CD4-positive, alpha-beta T cell (primary cell): Measurements from ENCODE around the gene SUFU. TPM values are rescaled to one million over a fixed set of nuclear protein-coding genes. Genes with fewer than 3 reads are reported as not detected.

Experiments used
- ATAC-seq: fragments of 200-7000 bp; cut with Tn5 transposase; one replicate; pipeline ENCODE4 v1.10.0; 2022; ENCODE audit warnings: mild to moderate bottlenecking; ENCODE audit not compliant: poor library complexity
- CTCF ChIA-PET: fragments of 350-600 bp; sonication (Branson Sonifier 250); formaldehyde crosslinking; loops from one replicate; lab custom pipeline; 2021; ENCODE audit warnings: antibody characterized with exemption, inconsistent platforms; lab: Charles Lee
- POLR2A ChIA-PET: fragments of 350-600 bp; sonication (Branson Sonifier 250); formaldehyde crosslinking; loops from one replicate; lab custom pipeline; 2021; ENCODE audit warnings: antibody characterized with exemption, inconsistent platforms; lab: Charles Lee
- DNase-seq, 14 experiments: peaks; one replicate each; pipeline ENCODE4 v3.0.0-alpha.2; 2013 to 2020; ENCODE audit warnings: mixed read lengths in 2 of 14
- H3K27ac ChIP-seq, 2 donors: one replicate each; pipeline versions ENCODE4 v1.5.1 to v1.7.0; 2013; ENCODE audit warnings: low read length in 2 of 2, low read depth in 1 of 2, mild to moderate bottlenecking in 1 of 2
- H3K27me3 ChIP-seq, 2 experiments: 1 replicate in 1 of 2; 2 replicates in 1 of 2; pipeline versions ENCODE4 v1.6.1 to v1.7.0; 2013; ENCODE audit warnings: low read length in 2 of 2, control low read depth in 1 of 2, mild to moderate bottlenecking in 1 of 2, moderate library complexity in 1 of 2; ENCODE audit not compliant: insufficient read depth in 2 of 2, control insufficient read depth in 1 of 2
- H3K36me3 ChIP-seq: one replicate; pipeline ENCODE4 v1.6.1; 2013; ENCODE audit warnings: low read length, control low read depth; ENCODE audit not compliant: insufficient read depth
- H3K4me1 ChIP-seq: one replicate; pipeline ENCODE4 v1.6.1; 2013; ENCODE audit warnings: low read length, control low read depth; ENCODE audit not compliant: insufficient read depth
- H3K4me3 ChIP-seq: one replicate; pipeline ENCODE4 v1.5.1; 2013; ENCODE audit warnings: mild to moderate bottlenecking, low read length, moderate library complexity
- H3K9me3 ChIP-seq, 2 experiments: 1 replicate in 1 of 2; 2 replicates in 1 of 2; pipeline versions ENCODE4 v1.6.1 to v1.7.0; 2013; ENCODE audit warnings: low read length in 2 of 2, mild to moderate bottlenecking in 2 of 2, control low read depth in 1 of 2, moderate library complexity in 1 of 2; ENCODE audit not compliant: control insufficient read depth in 1 of 2, insufficient read depth in 1 of 2
- H3K27ac Mint-ChIP-seq: one replicate; pipeline ENCODE4 v1.8.0; 2020; ENCODE audit warnings: mixed read lengths
- H3K27me3 Mint-ChIP-seq: one replicate; pipeline ENCODE4 v1.8.0; 2021; ENCODE audit warnings: mixed read lengths
- H3K36me3 Mint-ChIP-seq: one replicate; pipeline ENCODE4 v1.8.0; 2021; ENCODE audit warnings: low read depth, mixed read lengths
- H3K4me1 Mint-ChIP-seq: one replicate; pipeline ENCODE4 v1.8.0; 2021; ENCODE audit warnings: low read depth, mixed read lengths
- H3K4me3 Mint-ChIP-seq: one replicate; pipeline ENCODE4 v1.8.0; 2020; ENCODE audit warnings: mild to moderate bottlenecking, mixed read lengths
- H3K9me3 Mint-ChIP-seq: one replicate; pipeline ENCODE4 v1.8.0; 2020; ENCODE audit warnings: mixed read lengths
- intact Hi-C, 2 experiments: fragments of 100-400 bp; cut with DNase I in 1 of 2; cut with micrococcal nuclease in 1 of 2; formaldehyde crosslinking; loops; one replicate each; pipeline versions ENCODE4 v1.15.1 to v1.9.0; 2023 to 2025; cut with DNase I, micrococcal nuclease
- total RNA-seq, 174 experiments: library from RNA in 2 of 174; stranded (reverse) in 2 of 174; gene quantifications; one replicate each; pipeline ENCODE4 v1.2.3 and lab custom pipeline; 2021 to 2026
- TF ChIP-seq, protein P1 (sequence below): fragments of 200-600 bp; IDR thresholded peaks from one replicate; pipeline ENCODE4 v1.8.0; 2022; ENCODE audit warnings: antibody characterized with exemption, mild to moderate bottlenecking

SUFU gene
- total RNA-seq, 2 experiments from 2014 or later: 6.7 to 7.3 TPM

DNA sequence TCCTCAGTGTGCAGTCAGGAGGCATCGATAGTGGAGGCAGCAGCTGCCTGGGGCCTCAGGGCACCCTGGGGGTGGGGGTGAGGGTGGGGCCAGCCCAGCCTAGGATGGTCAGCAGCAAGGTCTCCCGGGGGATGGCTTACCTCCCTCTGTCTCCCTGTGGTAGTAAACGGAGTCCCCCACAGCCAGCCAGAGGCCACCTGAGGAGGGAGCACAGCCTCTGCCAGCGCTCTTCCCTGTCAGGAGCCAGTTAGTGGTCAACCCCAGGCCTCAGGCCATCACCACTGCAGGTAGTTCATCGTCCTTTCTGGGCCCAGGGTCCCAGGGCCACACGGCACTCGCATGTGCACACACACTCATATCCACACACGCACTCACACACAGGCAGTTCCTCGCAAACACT is 23.4 kb upstream of the SUFU start:
- Mint-ChIP-seq H3K9me3 (no peaks in the 10 kb centered on the region), H3K27me3 (no peaks in the 10 kb centered on the region)

DNA sequence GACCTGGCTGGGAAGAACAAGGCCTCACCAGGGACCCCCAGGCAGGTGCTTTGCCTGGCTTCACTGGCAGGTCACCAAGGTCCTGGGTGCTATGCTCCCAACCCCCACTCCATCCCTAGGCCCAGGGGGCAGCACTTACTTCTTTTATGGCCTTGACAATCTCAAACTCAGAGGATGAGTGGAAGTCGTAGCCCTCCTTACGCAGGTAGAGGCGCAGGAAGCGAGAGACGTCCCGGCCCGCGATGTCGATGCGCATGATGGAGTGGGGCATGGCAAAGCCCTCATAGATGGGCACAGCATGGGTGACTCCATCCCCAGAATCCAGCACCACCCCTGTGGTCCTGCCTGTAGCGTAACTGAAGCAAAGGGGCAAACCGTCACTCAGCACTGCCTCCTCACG is 19.8 kb upstream of the SUFU start:
- ChIA-PET CTCF (no interaction called here), POLR2A (no interaction called here)
- Mint-ChIP-seq H3K4me3 (no peak overlapping the region), H3K4me1 (peaks cover 5% of the 10 kb centered on the region), H3K27me3 (no peaks in the 10 kb centered on the region), H3K27ac (no peak overlapping the region), H3K9me3 (no peaks in the 10 kb centered on the region), H3K36me3 (peaks cover 97% of the 10 kb centered on the region)
- TF ChIP-seq, protein P1, sequence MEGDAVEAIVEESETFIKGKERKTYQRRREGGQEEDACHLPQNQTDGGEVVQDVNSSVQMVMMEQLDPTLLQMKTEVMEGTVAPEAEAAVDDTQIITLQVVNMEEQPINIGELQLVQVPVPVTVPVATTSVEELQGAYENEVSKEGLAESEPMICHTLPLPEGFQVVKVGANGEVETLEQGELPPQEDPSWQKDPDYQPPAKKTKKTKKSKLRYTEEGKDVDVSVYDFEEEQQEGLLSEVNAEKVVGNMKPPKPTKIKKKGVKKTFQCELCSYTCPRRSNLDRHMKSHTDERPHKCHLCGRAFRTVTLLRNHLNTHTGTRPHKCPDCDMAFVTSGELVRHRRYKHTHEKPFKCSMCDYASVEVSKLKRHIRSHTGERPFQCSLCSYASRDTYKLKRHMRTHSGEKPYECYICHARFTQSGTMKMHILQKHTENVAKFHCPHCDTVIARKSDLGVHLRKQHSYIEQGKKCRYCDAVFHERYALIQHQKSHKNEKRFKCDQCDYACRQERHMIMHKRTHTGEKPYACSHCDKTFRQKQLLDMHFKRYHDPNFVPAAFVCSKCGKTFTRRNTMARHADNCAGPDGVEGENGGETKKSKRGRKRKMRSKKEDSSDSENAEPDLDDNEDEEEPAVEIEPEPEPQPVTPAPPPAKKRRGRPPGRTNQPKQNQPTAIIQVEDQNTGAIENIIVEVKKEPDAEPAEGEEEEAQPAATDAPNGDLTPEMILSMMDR: no peak
- DNase-seq (no peak), ATAC-seq (no peak)
- intact Hi-C loops: no loop called here
- peaks cover 97% of the 10 kb centered on the region for H3K36me3 ChIP-seq
- no peaks in the 10 kb centered on the region for H3K9me3 ChIP-seq
- H3K4me1 ChIP-seq: peaks cover 3% of the 10 kb centered on the region
- H3K27me3 ChIP-seq: no peaks in the 10 kb centered on the region
- H3K4me3 ChIP-seq: no peak overlapping the region
- no peak overlapping the region for H3K27ac ChIP-seq

More for the DNA sequence above, 23.4 kb upstream of the SUFU start:
- ChIA-PET POLR2A (no interaction called here), CTCF (interaction anchor here (2.3 to 2.5 kb wide), 2 partner anchors 86 to 95 kb away, joined by 10 to 17 read pairs; partner anchors contain the start of gene NFKB2)
- Histone ChIP-seq H3K36me3 (peaks cover 64% of the 10 kb centered on the region), H3K27ac (no peak overlapping the region), H3K4me1 (peaks cover 16% of the 10 kb centered on the region), H3K27me3 (no peaks in the 10 kb centered on the region), H3K4me3 (no peak overlapping the region), H3K9me3 (no peaks in the 10 kb centered on the region)
- H3K4me3 Mint-ChIP-seq: peak overlapping the region; percentile 15
- peaks cover 65% of the 10 kb centered on the region for H3K36me3 Mint-ChIP-seq
- H3K27ac Mint-ChIP-seq: no peak overlapping the region
- H3K4me1 Mint-ChIP-seq: peaks cover 17% of the 10 kb centered on the region
- intact Hi-C loops: no loop called here
- TF ChIP-seq, protein P1: no peak
- DNase-seq (no peak), ATAC-seq (no peak)

- H3K27ac ChIP-seq: no peak overlapping the region
- H3K36me3 ChIP-seq: peaks cover 94% of the 10 kb centered on the region
- ATAC-seq: no peak
- TF ChIP-seq, protein P1: no peak
- ChIA-PET POLR2A (no interaction called here), CTCF (no interaction called here)
- no peak for DNase-seq
- Mint-ChIP-seq H3K27ac (no peak overlapping the region), H3K9me3 (no peaks in the 10 kb centered on the region), H3K36me3 (peaks cover 93% of the 10 kb centered on the region), H3K4me1 (no peaks in the 10 kb centered on the region), H3K27me3 (no peaks in the 10 kb centered on the region), H3K4me3 (no peak overlapping the region)
- intact Hi-C loops: no loop called here
- no peak overlapping the region for H3K4me3 ChIP-seq
- no peaks in the 10 kb centered on the region for H3K27me3 ChIP-seq
- H3K9me3 ChIP-seq: no peaks in the 10 kb centered on the region
- H3K4me1 ChIP-seq: no peaks in the 10 kb centered on the region
Observed at GRCh38 chr10:102485093-102485784, 18.5 kb upstream of the SUFU start.
